GM23338 (cell line): ENCODE data around the gene ABHD12. TPM values are rescaled to one million over a fixed set of nuclear protein-coding genes. Genes with fewer than 3 reads are reported as not detected.

Source experiments
- ATAC-seq: fragments of 200-7000 bp; cut with Tn5 transposase; 3 replicates; pipeline ENCODE4 v1.9.1; 2020
- DNase-seq: peaks from one replicate; pipeline ENCODE4 v3.0.0-alpha.2; 2015; ENCODE audit warnings: low spot score
- H2AFZ ChIP-seq: fragments of 200-600 bp; sonication (generic); 2 replicates; pipeline ENCODE4 v1.8.0; 2016; ENCODE audit warnings: antibody characterized with exemption, mild to moderate bottlenecking, moderate library complexity
- H3F3A ChIP-seq: fragments of 200-600 bp; sonication (generic); replicated peaks from 2 replicates; pipeline ENCODE4 v1.8.0; 2017; ENCODE audit warnings: antibody characterized with exemption, mixed run types, low read depth
- H3K27ac ChIP-seq: fragments of 200-600 bp; sonication (generic); 2 replicates; pipeline ENCODE4 v1.6.1; 2016; ENCODE audit warnings: low read depth
- H3K27me3 ChIP-seq: fragments of 200-600 bp; sonication (generic); 2 replicates; pipeline ENCODE4 v1.8.0; 2016; ENCODE audit warnings: mild to moderate bottlenecking, mixed run types, moderate library complexity; ENCODE audit not compliant: insufficient read depth
- H3K36me3 ChIP-seq: fragments of 200-600 bp; sonication (generic); 2 replicates; pipeline ENCODE4 v1.8.0; 2016; ENCODE audit warnings: mild to moderate bottlenecking; ENCODE audit not compliant: insufficient read depth
- H3K4me1 ChIP-seq: fragments of 200-600 bp; sonication (generic); 2 replicates; pipeline ENCODE4 v1.8.0; 2016; ENCODE audit warnings: mild to moderate bottlenecking, moderate library complexity; ENCODE audit not compliant: insufficient read depth
- H3K4me2 ChIP-seq: fragments of 200-600 bp; sonication (generic); 2 replicates; pipeline ENCODE4 v1.7.1; 2017; ENCODE audit warnings: mixed run types
- H3K4me3 ChIP-seq: fragments of 200-600 bp; sonication (generic); 2 replicates; pipeline ENCODE4 v1.6.1; 2016; ENCODE audit warnings: mixed run types
- H3K79me2 ChIP-seq: fragments of 200-600 bp; sonication (generic); replicated peaks from 2 replicates; pipeline ENCODE4 v1.8.0; 2017; ENCODE audit warnings: mild to moderate bottlenecking; ENCODE audit not compliant: insufficient read depth
- H3K9me2 ChIP-seq: fragments of 200-600 bp; sonication (generic); 2 replicates; pipeline ENCODE4 v1.8.0; 2017; ENCODE audit not compliant: insufficient read depth
- H4K20me1 ChIP-seq: fragments of 200-600 bp; sonication (generic); replicated peaks from 2 replicates; pipeline ENCODE4 v1.8.0; 2017; ENCODE audit warnings: mild to moderate bottlenecking; ENCODE audit not compliant: insufficient read depth
- H3K27ac Mint-ChIP-seq: 2 replicates; pipeline ENCODE4 v1.8.0; 2020; ENCODE audit warnings: inconsistent platforms, mild to moderate bottlenecking, moderate library complexity, mixed read lengths
- H3K27me3 Mint-ChIP-seq: 3 replicates; pipeline ENCODE4 v1.8.0; 2022; ENCODE audit warnings: low read depth, mild to moderate bottlenecking, moderate library complexity, mixed read lengths, inconsistent platforms; ENCODE audit not compliant: insufficient read depth, poor library complexity
- H3K36me3 Mint-ChIP-seq: 3 replicates; pipeline ENCODE4 v1.8.0; 2021; ENCODE audit warnings: low read depth, mild to moderate bottlenecking, inconsistent platforms, moderate library complexity, mixed read lengths
- H3K4me1 Mint-ChIP-seq: 3 replicates; pipeline ENCODE4 v1.8.0; 2020; ENCODE audit warnings: mild to moderate bottlenecking, inconsistent platforms, mixed read lengths
- H3K4me3 Mint-ChIP-seq: 3 replicates; pipeline ENCODE4 v1.8.0; 2021; ENCODE audit warnings: moderate library complexity, mild to moderate bottlenecking, inconsistent platforms, mixed read lengths
- H3K9me3 Mint-ChIP-seq: 3 replicates; pipeline ENCODE4 v1.8.0; 2020; ENCODE audit warnings: moderate library complexity, mild to moderate bottlenecking, inconsistent platforms, mixed read lengths
- CREB1 ChIP-seq: fragments of 250-450 bp; sonication (Bioruptor Pico); IDR thresholded peaks from 2 replicates; pipeline ENCODE4 v1.5.0; 2020; ENCODE audit warnings: low read depth, mild to moderate bottlenecking, moderate library complexity
- EZH2 ChIP-seq: fragments of 200-600 bp; sonication (generic); IDR thresholded peaks from one replicate; pipeline ENCODE4 v1.8.0; 2017; ENCODE audit warnings: antibody characterized with exemption, mild to moderate bottlenecking, low read depth; ENCODE audit not compliant: unreplicated experiment
- EZH2phosphoT487 ChIP-seq: fragments of 200-600 bp; sonication (generic); IDR thresholded peaks from one replicate; pipeline ENCODE4 v1.8.1; 2018; ENCODE audit warnings: antibody characterized with exemption; ENCODE audit not compliant: unreplicated experiment
- JUNB ChIP-seq: IDR thresholded peaks from one replicate; pipeline ENCODE4 v1.6.1; 2016; ENCODE audit warnings: antibody characterized with exemption; ENCODE audit not compliant: unreplicated experiment
- NANOG ChIP-seq: IDR thresholded peaks from 2 replicates; pipeline ENCODE4 v1.6.1; 2016; ENCODE audit warnings: antibody characterized with exemption, borderline replicate concordance
- POLR2AphosphoS5 ChIP-seq: IDR thresholded peaks from 2 replicates; pipeline ENCODE4 v1.6.1; 2016; ENCODE audit warnings: antibody characterized with exemption, low read depth
- REST ChIP-seq: IDR thresholded peaks from one replicate; pipeline ENCODE4 v1.6.1; 2018; ENCODE audit warnings: antibody characterized with exemption; ENCODE audit not compliant: unreplicated experiment
- STAT1 ChIP-seq: IDR thresholded peaks from one replicate; pipeline ENCODE4 v1.6.1; 2016; ENCODE audit warnings: antibody characterized with exemption; ENCODE audit not compliant: unreplicated experiment
- ZNF114 ChIP-seq: fragments of 250-450 bp; sonication (Bioruptor Pico); IDR thresholded peaks from 2 replicates; pipeline ENCODE4 v1.5.0; 2020; ENCODE audit warnings: mild to moderate bottlenecking, moderate library complexity
- ZNF331 ChIP-seq: fragments of 250-450 bp; sonication (Bioruptor Pico); IDR thresholded peaks from 2 replicates; pipeline ENCODE4 v1.5.0; 2020; ENCODE audit warnings: low read depth, mild to moderate bottlenecking, moderate library complexity
- polyA plus RNA-seq: library from polyadenylated mRNA; unstranded; fragments of >200 nt; fragmentation: Nextera tagmentation; extraction: Ambion mirVana; gene quantifications from 2 replicates; pipeline ENCODE4 v1.2.1, GENCODE V29; 2016
- total RNA-seq: library from RNA; depleted of rRNA; stranded (reverse); fragments of >200 nt; shearing (Covaris generic); gene quantifications from 2 replicates; pipeline ENCODE4 v1.2.3, GENCODE V29; 2014
- TF ChIP-seq, protein P1 (sequence below), 2 experiments: fragments of 200-600 bp in 1 of 2; sonication (generic) in 1 of 2; conservative IDR thresholded peaks; 2 replicates each; pipeline versions ENCODE4 v1.5.1 to v1.6.1; 2016 to 2017; ENCODE audit warnings: antibody characterized with exemption in 2 of 2, low read depth in 2 of 2, mild to moderate bottlenecking in 2 of 2, moderate library complexity in 1 of 2
- TF ChIP-seq, protein P2 (sequence below): fragments of 250-450 bp; sonication (Bioruptor Pico); IDR thresholded peaks from 2 replicates; pipeline ENCODE4 v1.5.0; 2020; ENCODE audit warnings: mild to moderate bottlenecking, moderate library complexity
- TF ChIP-seq, protein P3 (sequence below): IDR thresholded peaks from 2 replicates; pipeline ENCODE4 v1.6.1; 2016; ENCODE audit warnings: antibody characterized with exemption

The ABHD12 gene
- total and polyA plus RNA-seq, 2 experiments from 2014 or later, result 40.2 to 57.8 TPM

DNA sequence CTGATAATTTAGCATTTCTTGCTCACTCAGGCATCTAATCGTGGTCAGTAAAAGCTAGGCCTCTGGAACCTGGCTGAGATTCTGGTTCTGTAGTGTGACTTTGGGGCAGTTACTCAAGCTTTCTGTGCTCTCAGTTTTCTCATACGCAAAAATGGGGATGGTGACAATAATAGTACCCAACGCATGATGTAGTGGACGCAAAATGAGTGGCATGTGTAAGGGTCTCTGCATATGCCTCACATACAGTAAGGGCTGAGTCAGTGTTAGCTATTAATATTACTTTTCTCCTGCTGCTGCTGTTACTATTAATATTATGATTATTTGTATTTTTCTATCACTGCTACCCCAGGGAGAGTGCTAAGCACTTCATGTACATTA is 17.5 kb upstream of the ABHD12 start:
- DNase-seq (no peak), ATAC-seq (no peak)
- Histone ChIP-seq H3K9me2 (peaks cover 7% of the 10 kb centered on the region; the same call in 1 of the 2 replicates), H3K36me3 (peaks cover 15% of the 10 kb centered on the region; the same call in 1 of the 2 replicates), H2AFZ (peak overlapping the region; percentile 67; the same call in 1 of the 2 replicates), H3K79me2 (peaks cover 55% of the 10 kb centered on the region), H3K27me3 (no peaks in the 10 kb centered on the region), H3K27ac (peak overlapping the region; percentile 95), H4K20me1 (peaks cover 25% of the 10 kb centered on the region), H3K4me3 (peak overlapping the region; percentile 95), H3F3A (peaks cover 4% of the 10 kb centered on the region; the same call in 1 of the 2 replicates), H3K4me1 (peaks cover 11% of the 10 kb centered on the region), H3K4me2 (peak overlapping the region; percentile 97)
- Mint-ChIP-seq H3K36me3 (peaks cover 32% of the 10 kb centered on the region), H3K9me3 (peaks cover 18% of the 10 kb centered on the region), H3K27ac (peak overlapping the region; percentile 97), H3K4me1 (peaks cover 15% of the 10 kb centered on the region), H3K4me3 (peak overlapping the region; percentile 95), H3K27me3 (peaks cover 19% of the 10 kb centered on the region)
- TF ChIP-seq, protein P1, sequence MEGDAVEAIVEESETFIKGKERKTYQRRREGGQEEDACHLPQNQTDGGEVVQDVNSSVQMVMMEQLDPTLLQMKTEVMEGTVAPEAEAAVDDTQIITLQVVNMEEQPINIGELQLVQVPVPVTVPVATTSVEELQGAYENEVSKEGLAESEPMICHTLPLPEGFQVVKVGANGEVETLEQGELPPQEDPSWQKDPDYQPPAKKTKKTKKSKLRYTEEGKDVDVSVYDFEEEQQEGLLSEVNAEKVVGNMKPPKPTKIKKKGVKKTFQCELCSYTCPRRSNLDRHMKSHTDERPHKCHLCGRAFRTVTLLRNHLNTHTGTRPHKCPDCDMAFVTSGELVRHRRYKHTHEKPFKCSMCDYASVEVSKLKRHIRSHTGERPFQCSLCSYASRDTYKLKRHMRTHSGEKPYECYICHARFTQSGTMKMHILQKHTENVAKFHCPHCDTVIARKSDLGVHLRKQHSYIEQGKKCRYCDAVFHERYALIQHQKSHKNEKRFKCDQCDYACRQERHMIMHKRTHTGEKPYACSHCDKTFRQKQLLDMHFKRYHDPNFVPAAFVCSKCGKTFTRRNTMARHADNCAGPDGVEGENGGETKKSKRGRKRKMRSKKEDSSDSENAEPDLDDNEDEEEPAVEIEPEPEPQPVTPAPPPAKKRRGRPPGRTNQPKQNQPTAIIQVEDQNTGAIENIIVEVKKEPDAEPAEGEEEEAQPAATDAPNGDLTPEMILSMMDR (conservative IDR thresholded peaks at IDR 0.05; ENCODE audit: low read depth in 2 of 2), result no peak
- TF ChIP-seq ZNF114 (CRISPR knock-in tag), result no peak
- TF ChIP-seq, protein P2, sequence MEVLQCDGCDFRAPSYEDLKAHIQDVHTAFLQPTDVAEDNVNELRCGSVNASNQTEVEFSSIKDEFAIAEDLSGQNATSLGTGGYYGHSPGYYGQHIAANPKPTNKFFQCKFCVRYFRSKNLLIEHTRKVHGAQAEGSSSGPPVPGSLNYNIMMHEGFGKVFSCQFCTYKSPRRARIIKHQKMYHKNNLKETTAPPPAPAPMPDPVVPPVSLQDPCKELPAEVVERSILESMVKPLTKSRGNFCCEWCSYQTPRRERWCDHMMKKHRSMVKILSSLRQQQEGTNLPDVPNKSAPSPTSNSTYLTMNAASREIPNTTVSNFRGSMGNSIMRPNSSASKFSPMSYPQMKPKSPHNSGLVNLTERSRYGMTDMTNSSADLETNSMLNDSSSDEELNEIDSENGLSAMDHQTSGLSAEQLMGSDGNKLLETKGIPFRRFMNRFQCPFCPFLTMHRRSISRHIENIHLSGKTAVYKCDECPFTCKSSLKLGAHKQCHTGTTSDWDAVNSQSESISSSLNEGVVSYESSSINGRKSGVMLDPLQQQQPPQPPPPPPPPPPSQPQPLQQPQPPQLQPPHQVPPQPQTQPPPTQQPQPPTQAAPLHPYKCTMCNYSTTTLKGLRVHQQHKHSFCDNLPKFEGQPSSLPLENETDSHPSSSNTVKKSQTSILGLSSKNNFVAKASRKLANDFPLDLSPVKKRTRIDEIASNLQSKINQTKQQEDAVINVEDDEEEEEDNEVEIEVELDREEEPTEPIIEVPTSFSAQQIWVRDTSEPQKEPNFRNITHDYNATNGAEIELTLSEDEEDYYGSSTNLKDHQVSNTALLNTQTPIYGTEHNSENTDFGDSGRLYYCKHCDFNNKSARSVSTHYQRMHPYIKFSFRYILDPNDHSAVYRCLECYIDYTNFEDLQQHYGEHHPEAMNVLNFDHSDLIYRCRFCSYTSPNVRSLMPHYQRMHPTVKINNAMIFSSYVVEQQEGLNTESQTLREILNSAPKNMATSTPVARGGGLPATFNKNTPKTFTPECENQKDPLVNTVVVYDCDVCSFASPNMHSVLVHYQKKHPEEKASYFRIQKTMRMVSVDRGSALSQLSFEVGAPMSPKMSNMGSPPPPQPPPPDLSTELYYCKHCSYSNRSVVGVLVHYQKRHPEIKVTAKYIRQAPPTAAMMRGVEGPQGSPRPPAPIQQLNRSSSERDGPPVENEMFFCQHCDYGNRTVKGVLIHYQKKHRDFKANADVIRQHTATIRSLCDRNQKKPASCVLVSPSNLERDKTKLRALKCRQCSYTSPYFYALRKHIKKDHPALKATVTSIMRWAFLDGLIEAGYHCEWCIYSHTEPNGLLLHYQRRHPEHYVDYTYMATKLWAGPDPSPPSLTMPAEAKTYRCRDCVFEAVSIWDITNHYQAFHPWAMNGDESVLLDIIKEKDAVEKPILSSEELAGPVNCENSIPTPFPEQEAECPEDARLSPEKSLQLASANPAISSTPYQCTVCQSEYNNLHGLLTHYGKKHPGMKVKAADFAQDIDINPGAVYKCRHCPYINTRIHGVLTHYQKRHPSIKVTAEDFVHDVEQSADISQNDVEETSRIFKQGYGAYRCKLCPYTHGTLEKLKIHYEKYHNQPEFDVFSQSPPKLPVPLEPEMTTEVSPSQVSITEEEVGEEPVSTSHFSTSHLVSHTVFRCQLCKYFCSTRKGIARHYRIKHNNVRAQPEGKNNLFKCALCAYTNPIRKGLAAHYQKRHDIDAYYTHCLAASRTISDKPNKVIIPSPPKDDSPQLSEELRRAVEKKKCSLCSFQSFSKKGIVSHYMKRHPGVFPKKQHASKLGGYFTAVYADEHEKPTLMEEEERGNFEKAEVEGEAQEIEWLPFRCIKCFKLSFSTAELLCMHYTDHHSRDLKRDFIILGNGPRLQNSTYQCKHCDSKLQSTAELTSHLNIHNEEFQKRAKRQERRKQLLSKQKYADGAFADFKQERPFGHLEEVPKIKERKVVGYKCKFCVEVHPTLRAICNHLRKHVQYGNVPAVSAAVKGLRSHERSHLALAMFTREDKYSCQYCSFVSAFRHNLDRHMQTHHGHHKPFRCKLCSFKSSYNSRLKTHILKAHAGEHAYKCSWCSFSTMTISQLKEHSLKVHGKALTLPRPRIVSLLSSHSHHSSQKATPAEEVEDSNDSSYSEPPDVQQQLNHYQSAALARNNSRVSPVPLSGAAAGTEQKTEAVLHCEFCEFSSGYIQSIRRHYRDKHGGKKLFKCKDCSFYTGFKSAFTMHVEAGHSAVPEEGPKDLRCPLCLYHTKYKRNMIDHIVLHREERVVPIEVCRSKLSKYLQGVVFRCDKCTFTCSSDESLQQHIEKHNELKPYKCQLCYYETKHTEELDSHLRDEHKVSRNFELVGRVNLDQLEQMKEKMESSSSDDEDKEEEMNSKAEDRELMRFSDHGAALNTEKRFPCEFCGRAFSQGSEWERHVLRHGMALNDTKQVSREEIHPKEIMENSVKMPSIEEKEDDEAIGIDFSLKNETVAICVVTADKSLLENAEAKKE, result no peak
- TF ChIP-seq CREB1 (CRISPR knock-in tag), result no peak
- TF ChIP-seq POLR2AphosphoS5, result no peak
- no peak for TF ChIP-seq EZH2
- TF ChIP-seq REST, result no peak
- TF ChIP-seq ZNF331 (CRISPR knock-in tag), result no peak
- no peak for TF ChIP-seq EZH2phosphoT487
- no peak for TF ChIP-seq NANOG
- TF ChIP-seq JUNB, result no peak
- TF ChIP-seq, protein P3, sequence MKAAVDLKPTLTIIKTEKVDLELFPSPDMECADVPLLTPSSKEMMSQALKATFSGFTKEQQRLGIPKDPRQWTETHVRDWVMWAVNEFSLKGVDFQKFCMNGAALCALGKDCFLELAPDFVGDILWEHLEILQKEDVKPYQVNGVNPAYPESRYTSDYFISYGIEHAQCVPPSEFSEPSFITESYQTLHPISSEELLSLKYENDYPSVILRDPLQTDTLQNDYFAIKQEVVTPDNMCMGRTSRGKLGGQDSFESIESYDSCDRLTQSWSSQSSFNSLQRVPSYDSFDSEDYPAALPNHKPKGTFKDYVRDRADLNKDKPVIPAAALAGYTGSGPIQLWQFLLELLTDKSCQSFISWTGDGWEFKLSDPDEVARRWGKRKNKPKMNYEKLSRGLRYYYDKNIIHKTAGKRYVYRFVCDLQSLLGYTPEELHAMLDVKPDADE, result no peak
- TF ChIP-seq STAT1, result no peak
